HCEC 1CT (cell line): ENCODE data around the gene KSR1.

Source experiments
- DNase-seq: peaks from one replicate; pipeline ENCODE4 v3.0.0-alpha.2; 2017

Gene KSR1

GRCh38 chr17:27597783-27598320 lies 141.6 kb downstream of the KSR1 start:
- no peak for DNase-seq

- no peak for DNase-seq
Observed at GRCh38 chr17:27598337-27599050, 142.2 kb downstream of the KSR1 start.

- no peak for DNase-seq
Observed at GRCh38 chr17:27600471-27600870, 144.2 kb downstream of the KSR1 start.

- DNase-seq, result peak; percentile 35
Observed at GRCh38 chr17:27601069-27601974, 145.1 kb downstream of the KSR1 start.

- DNase-seq, result no peak
Observed at GRCh38 chr17:27601975-27602302, 145.7 kb downstream of the KSR1 start.

GRCh38 chr17:27602721-27603420 lies 146.6 kb downstream of the KSR1 start:
- DNase-seq, result peak; percentile 42

DNA sequence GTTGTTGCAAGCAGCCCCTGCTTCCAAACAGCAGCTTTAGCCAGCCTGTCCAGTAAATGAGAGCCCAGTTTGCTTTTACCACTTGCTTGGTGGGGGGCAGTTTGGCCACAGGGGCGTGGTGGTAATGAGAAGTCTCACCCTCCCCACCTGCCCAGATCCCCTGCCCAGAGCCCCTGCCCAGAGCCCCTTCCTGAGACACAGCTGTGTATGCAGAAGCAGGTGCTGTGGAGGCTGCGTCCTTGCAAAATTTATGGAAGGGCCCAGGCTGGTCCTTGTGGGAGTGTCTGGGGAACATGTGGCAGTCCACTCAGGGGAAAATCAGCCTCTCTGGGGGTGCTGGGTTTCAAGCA lies 147.1 kb downstream of the KSR1 start:
- DNase-seq, result no peak

GRCh38 chr17:27603880-27604794 lies 147.9 kb downstream of the KSR1 start:
- no peak for DNase-seq

- no peak for DNase-seq
Observed at GRCh38 chr17:27605409-27605808, 149.2 kb downstream of the KSR1 start.

GRCh38 chr17:27607521-27608091 lies 151.4 kb downstream of the KSR1 start:
- DNase-seq, result no peak

GRCh38 chr17:27608328-27609230 lies 152.3 kb downstream of the KSR1 start:
- DNase-seq, result no peak

DNA sequence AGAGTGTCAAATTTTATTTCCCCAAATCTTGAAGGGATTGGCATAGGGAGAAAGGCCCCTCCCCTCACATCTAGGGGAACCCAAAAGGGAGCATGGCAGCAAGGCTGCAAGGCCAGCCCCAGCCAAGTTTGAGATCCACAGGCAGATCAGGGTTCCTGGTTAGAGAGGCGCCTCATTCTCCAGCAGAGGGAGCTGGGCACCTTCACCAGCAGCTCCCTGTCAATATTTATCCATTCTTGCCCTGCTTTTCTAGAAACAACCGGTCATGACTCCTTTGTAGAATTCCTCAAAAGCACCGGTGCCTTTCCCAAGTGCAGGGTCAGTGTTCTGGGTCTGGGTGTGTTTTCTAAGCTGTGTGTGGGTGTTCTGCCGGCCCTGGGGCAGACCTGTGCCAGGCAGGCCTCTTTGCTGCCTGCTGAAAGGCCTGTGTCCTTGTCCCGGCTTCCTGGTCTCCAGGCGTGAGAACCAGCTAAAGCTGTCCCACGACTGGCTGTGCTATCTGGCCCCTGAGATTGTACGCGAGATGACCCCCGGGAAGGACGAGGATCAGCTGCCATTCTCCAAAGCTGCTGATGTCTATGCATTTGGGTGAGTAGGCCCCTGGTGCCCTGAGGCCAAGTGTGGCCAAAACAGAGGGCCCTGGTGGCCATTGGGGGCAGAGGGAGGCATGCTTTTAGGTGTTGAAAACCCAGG lies 153.5 kb downstream of the KSR1 start:
- peak; percentile 22 for DNase-seq

DNA sequence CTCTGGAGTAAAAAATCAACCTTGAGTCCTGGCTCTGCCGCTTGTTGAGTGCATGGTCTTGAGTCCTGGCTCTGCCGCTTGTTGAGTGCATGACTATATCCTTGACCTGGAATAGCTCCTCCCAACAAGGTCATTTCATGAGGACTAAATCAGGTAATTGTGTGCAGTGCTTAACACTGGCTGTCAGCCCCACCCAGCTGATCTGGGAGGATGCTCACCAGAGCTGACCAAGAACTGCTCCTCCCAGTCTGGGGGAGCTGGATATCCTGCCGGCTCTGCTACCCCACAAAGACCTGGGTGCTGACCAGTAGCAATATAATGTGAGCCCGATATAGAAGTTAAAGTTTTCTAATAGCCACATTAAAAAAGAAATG lies 154.0 kb downstream of the KSR1 start:
- DNase-seq, result no peak

DNA sequence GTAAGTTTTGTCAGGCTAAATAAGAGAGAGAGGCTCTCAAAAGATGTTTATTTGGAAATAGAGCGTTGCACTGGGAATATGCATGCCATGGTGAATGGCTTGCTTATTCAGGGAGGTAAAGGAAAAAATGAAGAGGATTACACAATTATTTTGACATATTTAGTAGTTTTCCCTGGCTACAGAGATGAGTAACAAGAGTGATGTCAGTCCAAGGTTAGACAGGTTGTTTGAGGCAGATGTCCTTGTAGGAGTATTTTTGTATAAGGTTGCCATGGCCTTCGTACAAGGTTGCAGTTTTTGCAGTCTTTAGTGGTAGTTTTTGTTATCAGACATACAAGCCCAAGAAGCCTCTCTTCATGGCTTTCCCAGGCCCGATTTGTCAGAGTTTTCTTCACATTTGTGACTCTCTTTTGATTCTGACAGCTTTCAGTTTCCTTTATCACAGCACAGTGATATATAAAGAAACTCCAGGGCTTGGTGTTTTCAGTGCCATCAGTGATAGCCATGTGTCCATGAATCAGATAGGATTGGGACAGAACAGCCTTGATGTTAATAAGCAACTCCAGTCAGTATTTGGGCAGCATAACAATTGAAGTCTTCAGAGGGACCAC lies 156.0 kb downstream of the KSR1 start:
- DNase-seq, result no peak

GRCh38 chr17:27613433-27613832 lies 157.2 kb downstream of the KSR1 start:
- no peak for DNase-seq

- DNase-seq, result no peak
Observed at GRCh38 chr17:27615121-27615520, 158.9 kb downstream of the KSR1 start.

GRCh38 chr17:27616414-27616813 lies 160.2 kb downstream of the KSR1 start:
- no peak for DNase-seq

- no peak for DNase-seq
Observed at GRCh38 chr17:27618417-27618816, 162.2 kb downstream of the KSR1 start.

DNA sequence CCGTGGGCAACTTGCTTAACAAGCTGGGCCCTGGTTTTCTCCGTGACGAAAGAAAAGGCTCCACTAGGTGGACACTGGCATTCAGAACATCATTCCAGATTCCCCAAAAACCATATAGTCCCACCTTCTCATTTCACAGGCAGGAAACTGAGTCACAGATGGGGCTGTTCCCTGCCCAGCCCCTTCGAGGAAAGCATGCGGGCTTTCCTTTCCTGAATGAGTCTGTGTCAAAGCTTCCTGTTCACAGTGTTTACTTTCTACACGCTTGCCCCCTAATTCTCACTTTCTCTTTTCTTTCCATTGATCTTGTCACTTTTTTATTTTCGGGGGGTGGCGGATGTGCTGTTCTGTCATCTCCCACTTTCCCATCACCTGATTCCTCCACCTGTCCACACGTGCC lies 164.5 kb downstream of the KSR1 start:
- DNase-seq, result no peak

DNA sequence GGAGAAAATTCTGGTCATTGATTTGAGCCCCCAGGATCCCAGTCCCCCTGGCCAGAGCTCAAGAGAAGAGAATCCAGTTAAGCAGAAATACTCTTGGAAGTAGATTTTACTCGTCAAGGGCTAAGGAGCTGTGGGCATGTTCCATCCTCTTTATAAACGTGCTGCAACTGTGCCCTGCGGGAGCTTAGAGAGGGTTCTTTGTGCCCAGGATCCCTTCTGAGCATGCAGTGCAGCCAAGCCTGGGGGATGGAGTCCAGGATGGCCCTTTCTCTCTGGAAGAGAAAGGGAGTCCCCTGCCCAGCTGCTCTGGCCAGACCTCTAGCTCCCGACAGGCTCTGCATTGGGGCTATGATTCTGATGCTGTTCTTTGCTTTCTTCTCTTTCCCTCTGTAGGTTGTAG lies 165.3 kb downstream of the KSR1 start:
- no peak for DNase-seq
